CMK (cell line): Measurements from ENCODE around the gene INO80D.
"Not testable (repeated sequence)": the region's sequence is repeated elsewhere in the genome, so short reads cannot be mapped to it uniquely, and the experiment has no call there.

Experiments
- DNase-seq: peaks from one replicate; pipeline ENCODE4 v3.0.0-alpha.2; 2010; ENCODE audit warnings: low read depth

Gene INO80D

GRCh38 chr2:205977699-205978098 lies 108.3 kb downstream of the INO80D start:
- DNase-seq = not testable (repeated sequence)

- not testable (repeated sequence) for DNase-seq
Observed at GRCh38 chr2:205976934-205977659, 108.9 kb downstream of the INO80D start.

- no peak for DNase-seq
Observed at GRCh38 chr2:205976120-205976814, 109.7 kb downstream of the INO80D start.

GRCh38 chr2:205975082-205975949 lies 110.7 kb downstream of the INO80D start:
- DNase-seq = no peak

GRCh38 chr2:205972113-205972512 lies 113.9 kb downstream of the INO80D start:
- no peak for DNase-seq

GRCh38 chr2:205970348-205970747 lies 115.6 kb downstream of the INO80D start:
- no peak for DNase-seq

- DNase-seq = no peak
Observed at GRCh38 chr2:205969584-205969983, 116.4 kb downstream of the INO80D start.

- no peak for DNase-seq
Observed at GRCh38 chr2:205967391-205968075, 118.4 kb downstream of the INO80D start.

GRCh38 chr2:205965707-205966106 lies 120.3 kb downstream of the INO80D start:
- no peak for DNase-seq

GRCh38 chr2:205964111-205964761 lies 121.7 kb downstream of the INO80D start:
- no peak for DNase-seq

GRCh38 chr2:205959521-205959920 lies 126.5 kb downstream of the INO80D start:
- no peak for DNase-seq

- no peak for DNase-seq
Observed at GRCh38 chr2:205957452-205958154, 128.4 kb downstream of the INO80D start.

GRCh38 chr2:205954707-205955106 lies 131.3 kb downstream of the INO80D start:
- DNase-seq = no peak

GRCh38 chr2:205952282-205952681 lies 133.7 kb downstream of the INO80D start:
- DNase-seq = no peak

GRCh38 chr2:205948883-205949282 lies 137.1 kb downstream of the INO80D start:
- DNase-seq = no peak

- no peak for DNase-seq
Observed at GRCh38 chr2:205948496-205948837, 137.5 kb downstream of the INO80D start.

- peak; percentile 34 for DNase-seq
Observed at GRCh38 chr2:205947621-205948495, 138.1 kb downstream of the INO80D start.

GRCh38 chr2:205946226-205946625 lies 139.7 kb downstream of the INO80D start:
- no peak for DNase-seq
